ENCODE measurements around the gene C4BPA.

Gene C4BPA

GRCh38 chr1:207152792-207153468 lies 48.9 kb downstream of the C4BPA start:
- H4K20me1 ChIP-seq (ENCODE audit: insufficient read depth, low read length): no peaks in the 10 kb centered on the region
- no peaks in the 10 kb centered on the region for H3F3A ChIP-seq (ENCODE audit: insufficient read depth, low read length)
- TF ChIP-seq, protein P1, sequence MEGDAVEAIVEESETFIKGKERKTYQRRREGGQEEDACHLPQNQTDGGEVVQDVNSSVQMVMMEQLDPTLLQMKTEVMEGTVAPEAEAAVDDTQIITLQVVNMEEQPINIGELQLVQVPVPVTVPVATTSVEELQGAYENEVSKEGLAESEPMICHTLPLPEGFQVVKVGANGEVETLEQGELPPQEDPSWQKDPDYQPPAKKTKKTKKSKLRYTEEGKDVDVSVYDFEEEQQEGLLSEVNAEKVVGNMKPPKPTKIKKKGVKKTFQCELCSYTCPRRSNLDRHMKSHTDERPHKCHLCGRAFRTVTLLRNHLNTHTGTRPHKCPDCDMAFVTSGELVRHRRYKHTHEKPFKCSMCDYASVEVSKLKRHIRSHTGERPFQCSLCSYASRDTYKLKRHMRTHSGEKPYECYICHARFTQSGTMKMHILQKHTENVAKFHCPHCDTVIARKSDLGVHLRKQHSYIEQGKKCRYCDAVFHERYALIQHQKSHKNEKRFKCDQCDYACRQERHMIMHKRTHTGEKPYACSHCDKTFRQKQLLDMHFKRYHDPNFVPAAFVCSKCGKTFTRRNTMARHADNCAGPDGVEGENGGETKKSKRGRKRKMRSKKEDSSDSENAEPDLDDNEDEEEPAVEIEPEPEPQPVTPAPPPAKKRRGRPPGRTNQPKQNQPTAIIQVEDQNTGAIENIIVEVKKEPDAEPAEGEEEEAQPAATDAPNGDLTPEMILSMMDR (IDR thresholded peaks at IDR 0.05; ENCODE audit: low read length): no peak
- no peak for TF ChIP-seq EZH2 (IDR thresholded peaks at IDR 0.05; ENCODE audit: borderline replicate concordance, low read length)
- H3K27me3 ChIP-seq (ENCODE audit: insufficient read depth, low read length): no peaks in the 10 kb centered on the region
- no peak overlapping the region for H2AFZ ChIP-seq (ENCODE audit: low read length)
- H3K79me2 ChIP-seq (ENCODE audit: insufficient read depth, low read length): no peaks in the 10 kb centered on the region
- no peaks in the 10 kb centered on the region for H3K4me1 ChIP-seq (ENCODE audit: insufficient read depth, low read length, severe bottlenecking)
- no peak overlapping the region for H3K27ac ChIP-seq (ENCODE audit: low read depth, low read length, poor library complexity, severe bottlenecking)
- H3K4me2 ChIP-seq (ENCODE audit: low read length): no peak overlapping the region
- no peak overlapping the region for H3K9ac ChIP-seq (ENCODE audit: low read length)
- H3K4me3 ChIP-seq (ENCODE audit: low read depth, low read length, poor library complexity, severe bottlenecking): no peak overlapping the region
- H3K36me3 ChIP-seq (ENCODE audit: insufficient read depth, low read length): no peaks in the 10 kb centered on the region
- H3K9me3 ChIP-seq (ENCODE audit: low read length): no peaks in the 10 kb centered on the region
- H3K9me2 ChIP-seq (ENCODE audit: low read depth, low read length): no peaks in the 10 kb centered on the region; the same call in 1 of the 2 replicates

GRCh38 chr1:207155028-207155427 lies 51.0 kb downstream of the C4BPA start:
- no peak for TF ChIP-seq EZH2 (IDR thresholded peaks at IDR 0.05; ENCODE audit: borderline replicate concordance, low read length)
- TF ChIP-seq, protein P1 (IDR thresholded peaks at IDR 0.05; ENCODE audit: low read length): no peak
- Histone ChIP-seq H3K9me2 (ENCODE audit: low read depth, low read length) (no peaks in the 10 kb centered on the region; the same call in 1 of the 2 replicates), H3K4me1 (ENCODE audit: insufficient read depth, low read length, severe bottlenecking) (no peaks in the 10 kb centered on the region), H3K79me2 (ENCODE audit: insufficient read depth, low read length) (no peaks in the 10 kb centered on the region), H3K36me3 (ENCODE audit: insufficient read depth, low read length) (no peaks in the 10 kb centered on the region), H3K27me3 (ENCODE audit: insufficient read depth, low read length) (no peaks in the 10 kb centered on the region), H3K9ac (ENCODE audit: low read length) (no peak overlapping the region), H3K27ac (ENCODE audit: low read depth, low read length, poor library complexity, severe bottlenecking) (no peak overlapping the region), H3F3A (ENCODE audit: insufficient read depth, low read length) (no peaks in the 10 kb centered on the region), H3K4me3 (ENCODE audit: low read depth, low read length, poor library complexity, severe bottlenecking) (no peak overlapping the region), H4K20me1 (ENCODE audit: insufficient read depth, low read length) (no peaks in the 10 kb centered on the region), H3K4me2 (ENCODE audit: low read length) (no peak overlapping the region), H3K9me3 (ENCODE audit: low read length) (no peaks in the 10 kb centered on the region), H2AFZ (ENCODE audit: low read length) (no peak overlapping the region)

GRCh38 chr1:207156095-207156494 lies 52.1 kb downstream of the C4BPA start:
- Histone ChIP-seq H3K9me2 (ENCODE audit: low read depth, low read length) (no peaks in the 10 kb centered on the region), H3K36me3 (ENCODE audit: insufficient read depth, low read length) (no peaks in the 10 kb centered on the region), H4K20me1 (ENCODE audit: insufficient read depth, low read length) (no peaks in the 10 kb centered on the region), H3K27me3 (ENCODE audit: insufficient read depth, low read length) (no peaks in the 10 kb centered on the region), H3F3A (ENCODE audit: insufficient read depth, low read length) (no peaks in the 10 kb centered on the region), H2AFZ (ENCODE audit: low read length) (no peak overlapping the region), H3K9me3 (ENCODE audit: low read length) (no peaks in the 10 kb centered on the region), H3K79me2 (ENCODE audit: insufficient read depth, low read length) (no peaks in the 10 kb centered on the region), H3K4me2 (ENCODE audit: low read length) (no peak overlapping the region), H3K27ac (ENCODE audit: low read depth, low read length, poor library complexity, severe bottlenecking) (no peak overlapping the region), H3K9ac (ENCODE audit: low read length) (no peak overlapping the region), H3K4me3 (ENCODE audit: low read depth, low read length, poor library complexity, severe bottlenecking) (no peak overlapping the region), H3K4me1 (ENCODE audit: insufficient read depth, low read length, severe bottlenecking) (no peaks in the 10 kb centered on the region)
- TF ChIP-seq, protein P1 (IDR thresholded peaks at IDR 0.05; ENCODE audit: low read length): no peak
- no peak for TF ChIP-seq EZH2 (IDR thresholded peaks at IDR 0.05; ENCODE audit: borderline replicate concordance, low read length)
